ENCODE measurements around the gene CD164L2.
"Not testable (repeated sequence)": the region's sequence is repeated elsewhere in the genome, so short reads cannot be mapped to it uniquely, and the experiment has no call there.

The CD164L2 gene

GRCh38 chr1:27383039-27383605, at the start of gene CD164L2:
CD164L2 (minus strand) TSS chr1:27383333; CDS start chr1:27383239, 94 bp downstream.
- DNase-seq (ENCODE audit: low read depth in 3 of 3): peak in 1 of 3 donors; percentile 37

DNA sequence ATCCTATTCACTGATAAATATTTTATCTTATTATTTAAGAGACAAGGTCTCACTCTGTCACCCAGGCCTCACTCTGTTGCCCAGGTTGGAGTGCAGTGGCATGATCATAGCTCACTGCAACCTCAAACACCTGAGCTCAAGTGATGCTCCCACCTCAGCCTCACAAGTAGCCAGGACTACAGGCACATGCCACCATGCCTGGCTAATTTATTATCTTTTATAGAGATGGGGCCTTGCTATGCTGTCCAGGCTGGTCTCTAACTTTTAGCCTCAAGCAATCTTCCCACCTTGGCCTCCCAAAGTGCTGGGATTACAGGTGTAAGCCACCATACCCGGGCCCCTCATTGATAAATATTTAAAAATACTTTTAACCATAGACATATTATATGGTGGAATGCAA, 49.6 kb upstream of the CD164L2 start:
- not testable (repeated sequence) for DNase-seq (ENCODE audit: low read depth in 3 of 3)

GRCh38 chr1:27431601-27431940, 48.4 kb upstream of the CD164L2 start:
- no peak for DNase-seq (ENCODE audit: low read depth in 3 of 3)

DNA sequence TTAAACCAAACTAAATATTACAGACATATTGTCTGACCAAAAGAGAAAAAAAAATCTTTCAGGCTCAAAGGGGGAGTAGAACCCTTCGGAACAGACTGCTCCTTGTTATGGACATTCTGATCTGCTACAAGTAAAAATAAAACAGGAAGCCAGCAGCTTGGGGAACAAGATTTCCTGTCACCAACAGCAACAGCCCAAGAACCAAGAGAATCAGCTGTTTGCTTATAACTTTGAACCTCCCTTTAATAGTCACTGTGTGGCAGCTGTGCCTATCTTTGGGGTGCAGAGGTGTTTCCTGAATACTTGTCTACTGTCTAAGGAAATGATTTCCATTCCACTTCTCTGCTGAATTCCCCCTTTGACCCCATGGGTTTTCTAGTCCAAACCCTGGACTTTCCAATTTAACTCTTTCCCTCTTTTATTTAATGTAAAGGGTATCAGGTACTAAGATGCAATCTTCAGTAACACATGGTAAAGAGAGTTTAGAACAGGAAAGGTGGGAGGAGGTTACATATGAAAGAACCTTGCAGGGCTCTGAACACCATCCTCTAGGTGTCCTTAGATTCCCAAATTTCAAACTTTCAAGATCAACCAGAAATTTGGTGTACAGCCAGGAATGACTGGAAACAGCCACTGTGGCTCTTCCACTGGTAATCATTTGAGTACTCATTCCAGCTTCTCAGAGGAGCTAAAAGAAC, 47.9 kb upstream of the CD164L2 start:
- DNase-seq (ENCODE audit: low read depth in 3 of 3): no peak

- DNase-seq (ENCODE audit: low read depth in 3 of 3): no peak
Observed at GRCh38 chr1:27429029-27429425, 45.9 kb upstream of the CD164L2 start.

DNA sequence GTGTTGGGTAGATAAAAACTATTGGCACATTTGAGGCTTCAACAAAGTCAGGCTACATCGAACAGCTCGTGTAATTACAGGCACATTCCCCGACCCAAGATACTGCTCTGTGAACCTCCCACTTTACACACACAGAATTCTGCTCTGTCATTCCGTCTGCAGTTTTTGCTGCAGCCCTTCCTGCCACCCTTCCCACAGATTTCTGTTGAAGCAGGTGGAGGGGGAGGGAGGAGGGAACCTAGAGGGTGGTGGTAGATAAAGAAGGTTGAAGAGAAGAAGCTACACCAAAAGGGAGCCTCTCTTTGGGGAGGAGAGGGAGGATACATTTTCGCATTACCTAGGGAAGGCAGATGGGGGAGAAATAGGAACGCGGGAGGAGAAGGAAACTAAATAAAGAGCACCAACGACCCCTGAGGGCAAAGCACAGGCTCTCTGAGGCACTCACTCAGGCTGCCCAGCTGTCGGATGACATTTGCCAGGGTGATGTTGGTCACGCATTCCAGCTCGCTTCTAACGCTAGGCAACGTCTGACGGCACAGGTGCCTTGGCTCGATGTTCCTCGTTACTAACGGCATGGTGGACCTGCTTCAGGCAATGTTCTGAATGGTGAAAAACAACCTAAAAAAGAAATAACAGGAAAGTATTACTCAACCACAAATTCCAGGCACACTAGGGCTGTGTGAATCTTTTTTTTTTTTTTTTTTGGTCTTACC, 45.3 kb upstream of the CD164L2 start:
- DNase-seq (ENCODE audit: low read depth in 3 of 3): no peak

DNA sequence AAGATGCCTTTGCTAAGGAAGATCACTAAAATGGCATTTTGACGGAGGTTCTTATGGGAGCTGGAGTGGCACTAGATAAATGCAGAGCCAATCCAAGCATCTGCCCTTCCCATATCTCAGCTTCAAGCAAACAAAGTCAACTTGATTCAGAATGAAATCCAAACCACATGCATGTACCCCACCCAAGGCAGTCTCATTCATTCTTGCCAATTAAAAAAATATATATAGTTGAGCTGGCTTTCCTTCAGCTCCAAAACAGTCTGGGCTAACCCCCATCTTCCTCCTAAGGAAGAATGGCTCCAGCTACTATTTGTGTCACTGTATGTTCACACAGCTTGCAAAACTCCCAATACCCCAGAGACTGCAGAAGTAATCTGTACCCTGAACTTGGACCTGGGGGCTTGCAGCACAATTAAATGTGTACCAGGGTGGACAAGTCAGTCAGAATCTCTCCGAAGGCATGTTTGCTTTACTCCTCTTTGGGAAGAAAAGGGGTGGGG, 44.7 kb upstream of the CD164L2 start:
- no peak for DNase-seq (ENCODE audit: low read depth in 3 of 3)

- no peak for DNase-seq (ENCODE audit: low read depth in 3 of 3)
Observed at GRCh38 chr1:27427329-27427728, 44.2 kb upstream of the CD164L2 start.

- no peak for DNase-seq (ENCODE audit: low read depth in 3 of 3)
Observed at GRCh38 chr1:27423709-27424108, 40.6 kb upstream of the CD164L2 start.

- DNase-seq (ENCODE audit: low read depth in 3 of 3): peak; percentile 45 to 63 (median 51)
Observed at GRCh38 chr1:27418326-27419185, 35.4 kb upstream of the CD164L2 start.

GRCh38 chr1:27417713-27418112, 34.6 kb upstream of the CD164L2 start:
- DNase-seq (ENCODE audit: low read depth in 3 of 3): no peak

- no peak for DNase-seq (ENCODE audit: low read depth in 3 of 3)
Observed at GRCh38 chr1:27416387-27417111, 33.4 kb upstream of the CD164L2 start.

DNA sequence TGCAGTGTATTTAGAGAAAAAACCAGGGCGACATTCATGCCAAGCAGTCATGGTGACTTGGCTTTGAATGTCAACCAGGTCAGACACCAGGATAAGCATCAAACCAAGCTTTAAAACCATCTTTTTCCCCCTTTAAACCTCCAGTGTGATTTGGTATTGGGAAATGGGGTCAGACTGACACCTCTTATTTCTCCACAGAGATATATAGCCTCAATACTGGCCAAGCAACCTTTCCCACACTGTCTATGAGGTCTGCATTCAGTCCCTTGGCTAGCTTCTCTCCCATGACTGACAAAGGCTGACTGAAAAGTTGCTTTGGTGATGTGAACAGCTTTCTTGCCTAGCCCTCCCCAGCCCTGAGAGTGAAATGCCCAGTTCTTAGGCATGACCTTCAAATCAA, 31.0 kb upstream of the CD164L2 start:
- no peak for DNase-seq (ENCODE audit: low read depth in 3 of 3)

GRCh38 chr1:27413004-27413403, 29.9 kb upstream of the CD164L2 start:
- no peak for DNase-seq (ENCODE audit: low read depth in 3 of 3)

- no peak for DNase-seq (ENCODE audit: low read depth in 3 of 3)
Observed at GRCh38 chr1:27412502-27412901, 29.4 kb upstream of the CD164L2 start.

DNA sequence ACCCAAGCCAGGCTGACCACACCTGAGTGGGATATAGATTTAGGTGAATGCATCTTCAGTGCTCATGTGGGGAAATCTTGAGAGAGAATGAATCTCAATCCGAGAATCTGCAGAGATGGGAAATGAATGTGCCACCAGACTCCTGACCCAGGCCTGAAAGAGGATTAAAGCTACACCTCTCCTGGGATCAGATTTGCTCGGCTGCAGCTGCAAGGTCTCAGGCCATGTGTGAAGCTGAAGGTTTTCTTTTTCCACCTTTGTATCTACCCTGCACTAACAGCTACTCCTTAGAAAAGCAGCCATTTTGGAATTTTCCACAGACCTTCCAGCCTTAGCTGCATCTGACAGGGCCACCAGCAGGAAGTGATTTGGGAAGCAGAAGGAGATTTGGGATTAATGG, 27.6 kb upstream of the CD164L2 start:
- DNase-seq (ENCODE audit: low read depth in 3 of 3): no peak

DNA sequence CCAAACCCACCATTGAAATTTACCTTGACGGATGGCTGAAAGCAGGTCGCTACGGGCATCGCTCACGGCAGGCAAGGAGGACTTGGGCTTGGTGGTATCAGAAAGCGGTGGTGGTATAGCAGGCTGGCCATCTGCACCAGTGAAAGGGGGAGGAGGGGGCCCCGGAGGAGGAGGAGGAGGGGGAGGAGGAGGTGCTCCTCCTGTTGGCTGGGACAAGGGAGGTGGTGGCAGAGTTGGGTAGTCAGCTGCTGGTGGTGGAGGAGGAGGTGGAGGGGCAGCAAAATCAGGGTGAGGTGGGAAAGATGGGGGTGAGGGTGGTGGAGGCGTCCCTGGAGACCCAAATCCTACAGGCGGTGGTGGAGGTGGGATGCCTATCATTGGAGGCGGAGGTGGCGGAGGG, 26.5 kb upstream of the CD164L2 start:
- no peak for DNase-seq (ENCODE audit: low read depth in 3 of 3)

GRCh38 chr1:27408151-27408550, 25.0 kb upstream of the CD164L2 start:
- no peak for DNase-seq (ENCODE audit: low read depth in 3 of 3)

- DNase-seq (ENCODE audit: low read depth in 3 of 3): not testable (repeated sequence)
Observed at GRCh38 chr1:27406791-27407190, 23.7 kb upstream of the CD164L2 start.

GRCh38 chr1:27406362-27406680, 23.2 kb upstream of the CD164L2 start:
- no peak for DNase-seq (ENCODE audit: low read depth in 3 of 3)

GRCh38 chr1:27405598-27406361, 22.6 kb upstream of the CD164L2 start:
- not testable (repeated sequence) for DNase-seq (ENCODE audit: low read depth in 3 of 3)

Measured in stimulated activated CD4-positive, alpha-beta T cell treated with anti-CD3 and anti-CD28 coated beads, TNF-alpha, amount 100 ng/mL, for 48 hours (primary cell).